Thyroid gland (tissue), 4 donors: ENCODE results near the gene PHF19.

Experiments
- POLR2A ChIP-seq, 2 donors: fragments of 450-650 bp; IDR thresholded peaks; one replicate each; pipeline ENCODE4 v1.6.1; 2017; ENCODE audit warnings: antibody characterized with exemption in 2 of 2, mild to moderate bottlenecking in 2 of 2, moderate library complexity in 1 of 2
- TF ChIP-seq, protein P1 (sequence below), 6 experiments: fragments of 200-600 bp in 3 of 6; fragments of 450-650 bp in 3 of 6; sonication (generic) in 3 of 6; IDR thresholded peaks; one replicate each; pipeline ENCODE4 v1.5.1; 2016 to 2019; ENCODE audit warnings: antibody characterized with exemption in 6 of 6, mild to moderate bottlenecking in 2 of 6, inconsistent platforms in 1 of 6, moderate library complexity in 1 of 6

DNA sequence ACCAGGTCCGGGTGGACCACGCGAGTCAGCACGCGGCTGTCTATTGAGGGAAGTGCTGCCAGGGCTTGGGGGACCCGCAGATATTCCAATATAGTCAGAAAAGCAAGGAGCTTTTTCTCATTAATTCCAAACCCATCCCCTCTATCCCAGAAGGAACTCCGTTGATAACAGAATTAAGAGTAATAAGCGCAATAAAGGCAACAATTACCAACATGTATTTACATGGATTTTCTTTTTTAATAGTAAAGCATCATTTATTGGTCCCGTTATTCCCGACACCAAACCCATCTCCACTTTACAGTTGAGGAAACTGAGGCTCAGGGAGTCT, 7.7 kb downstream of the PHF19 start:
- TF ChIP-seq, protein P1, sequence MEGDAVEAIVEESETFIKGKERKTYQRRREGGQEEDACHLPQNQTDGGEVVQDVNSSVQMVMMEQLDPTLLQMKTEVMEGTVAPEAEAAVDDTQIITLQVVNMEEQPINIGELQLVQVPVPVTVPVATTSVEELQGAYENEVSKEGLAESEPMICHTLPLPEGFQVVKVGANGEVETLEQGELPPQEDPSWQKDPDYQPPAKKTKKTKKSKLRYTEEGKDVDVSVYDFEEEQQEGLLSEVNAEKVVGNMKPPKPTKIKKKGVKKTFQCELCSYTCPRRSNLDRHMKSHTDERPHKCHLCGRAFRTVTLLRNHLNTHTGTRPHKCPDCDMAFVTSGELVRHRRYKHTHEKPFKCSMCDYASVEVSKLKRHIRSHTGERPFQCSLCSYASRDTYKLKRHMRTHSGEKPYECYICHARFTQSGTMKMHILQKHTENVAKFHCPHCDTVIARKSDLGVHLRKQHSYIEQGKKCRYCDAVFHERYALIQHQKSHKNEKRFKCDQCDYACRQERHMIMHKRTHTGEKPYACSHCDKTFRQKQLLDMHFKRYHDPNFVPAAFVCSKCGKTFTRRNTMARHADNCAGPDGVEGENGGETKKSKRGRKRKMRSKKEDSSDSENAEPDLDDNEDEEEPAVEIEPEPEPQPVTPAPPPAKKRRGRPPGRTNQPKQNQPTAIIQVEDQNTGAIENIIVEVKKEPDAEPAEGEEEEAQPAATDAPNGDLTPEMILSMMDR (IDR thresholded peaks at IDR 0.05) = no peak
- no peak for TF ChIP-seq POLR2A (IDR thresholded peaks at IDR 0.05)
